GM23248 (cell line): ENCODE data around the gene CNTLN.

Source experiments
- EZH2 ChIP-seq: fragments of 200-600 bp; sonication (generic); IDR thresholded peaks from 2 replicates; pipeline ENCODE4 v1.6.1; 2018; ENCODE audit warnings: antibody characterized with exemption, mild to moderate bottlenecking; ENCODE audit not compliant: insufficient read depth, poor library complexity, severe bottlenecking
- EZH2phosphoT487 ChIP-seq: fragments of 200-600 bp; sonication (generic); IDR thresholded peaks from 2 replicates; pipeline ENCODE4 v1.6.1; 2018; ENCODE audit warnings: antibody characterized with exemption, moderate library complexity, mild to moderate bottlenecking, low read depth; ENCODE audit not compliant: insufficient read depth

- TF ChIP-seq EZH2phosphoT487 (no peak), EZH2 (no peak)
These were observed 36.7 kb downstream of the CNTLN start for GRCh38 chr9:17171309-17172094.
